Activated naive CD4-positive, alpha-beta T cell treated with Interleukin-2 at 50 U/mL for 16 hours (primary cell): ENCODE data around the gene SLC66A2.
"Not testable (repeated sequence)": the region's sequence is repeated elsewhere in the genome, so short reads cannot be mapped to it uniquely, and the experiment has no call there.

Experiments
- DNase-seq: peaks from one replicate; pipeline ENCODE4 v3.0.0-alpha.2; 2020

SLC66A2 gene

GRCh38 chr18:79900610-79901570, 50.6 kb downstream of the SLC66A2 start:
- no peak for DNase-seq

GRCh38 chr18:79899609-79900445, 51.6 kb downstream of the SLC66A2 start:
- DNase-seq = no peak

GRCh38 chr18:79898952-79899608, 52.4 kb downstream of the SLC66A2 start:
- no peak for DNase-seq

GRCh38 chr18:79897940-79898625, 53.4 kb downstream of the SLC66A2 start:
- no peak for DNase-seq

GRCh38 chr18:79896738-79897137, 54.7 kb downstream of the SLC66A2 start:
- no peak for DNase-seq

GRCh38 chr18:79890674-79891073, 60.8 kb downstream of the SLC66A2 start:
- DNase-seq = no peak

- no peak for DNase-seq
Measured at GRCh38 chr18:79889569-79889968, 61.9 kb downstream of the SLC66A2 start.

- no peak for DNase-seq
Measured at GRCh38 chr18:79888016-79888415, 63.4 kb downstream of the SLC66A2 start.

GRCh38 chr18:79887181-79888000, 64.1 kb downstream of the SLC66A2 start:
- DNase-seq = no peak

- DNase-seq = no peak
Measured at GRCh38 chr18:79884963-79885728, 66.3 kb downstream of the SLC66A2 start.

GRCh38 chr18:79884294-79884962, 67.0 kb downstream of the SLC66A2 start:
- no peak for DNase-seq

- no peak for DNase-seq
Measured at GRCh38 chr18:79883461-79884293, 67.8 kb downstream of the SLC66A2 start.

GRCh38 chr18:79882522-79883241, 68.8 kb downstream of the SLC66A2 start:
- DNase-seq = no peak

- no peak for DNase-seq
Measured at GRCh38 chr18:79881695-79882094, 69.8 kb downstream of the SLC66A2 start.

GRCh38 chr18:79879566-79879965, 71.9 kb downstream of the SLC66A2 start:
- no peak for DNase-seq

GRCh38 chr18:79878741-79879378, 72.6 kb downstream of the SLC66A2 start:
- DNase-seq = no peak

GRCh38 chr18:79878246-79878645, 73.2 kb downstream of the SLC66A2 start:
- not testable (repeated sequence) for DNase-seq
